ENCODE results near the gene PACC1. TPM values are rescaled to one million over a fixed set of nuclear protein-coding genes. Genes with fewer than 3 reads are reported as not detected.
A peak's percentile ranks its signal among the peaks of the same experiment; 100 is the strongest.

PACC1 gene
- total RNA-seq, 1 experiment from 2014 or later, result 17.6 TPM

DNA sequence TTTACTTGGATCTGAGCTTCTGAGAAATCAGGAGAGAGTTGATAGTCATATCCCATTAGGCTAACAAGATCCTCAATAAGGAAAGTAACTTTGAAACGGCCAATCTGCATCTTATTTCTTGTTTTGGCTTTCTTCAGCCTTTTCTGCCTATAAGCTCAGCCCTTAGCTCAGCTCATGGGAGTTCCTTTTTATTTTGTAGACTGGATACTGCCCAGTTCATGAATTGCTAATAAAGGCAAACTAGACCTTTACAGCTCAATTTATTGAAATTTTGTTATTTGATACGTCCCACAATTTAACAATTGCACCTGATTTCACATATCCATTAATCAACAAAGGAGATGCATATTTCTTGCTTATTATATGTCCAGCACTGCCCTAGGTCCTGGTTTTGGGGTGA is 40.7 kb upstream of the PACC1 start:
- DNase-seq (ENCODE audit: low read depth, low spot score) (no peak), ATAC-seq (no peak)
- Histone ChIP-seq H3K4me1 (ENCODE audit: control insufficient read depth in 1 of 2, insufficient read depth in 2 of 2, low read length in 2 of 2) (peaks cover 0 to 6% of the 10 kb centered on the region in 2 experiments; a peak in 1 of 4 replicates), H3K36me3 (ENCODE audit: control insufficient read depth in 1 of 2, insufficient read depth in 2 of 2, low read length in 2 of 2) (no peaks in the 10 kb centered on the region), H3K9ac (ENCODE audit: low read length) (no peak overlapping the region), H3K4me3 (replicated peaks in 1 of 2; ENCODE audit: low read depth in 1 of 2, low read length in 2 of 2) (no peak overlapping the region), H3K9me2 (ENCODE audit: insufficient read depth) (no peaks in the 10 kb centered on the region), H3K79me2 (ENCODE audit: insufficient read depth, low read length) (no peaks in the 10 kb centered on the region), H3K27ac (ENCODE audit: low read depth, low read length) (no peak overlapping the region), H2AFZ (ENCODE audit: low read depth, low read length, poor library complexity, severe bottlenecking) (peak overlapping the region; percentile 63), H4K20me1 (ENCODE audit: insufficient read depth) (no peaks in the 10 kb centered on the region), H3K9me3 (ENCODE audit: control insufficient read depth in 1 of 2, insufficient read depth in 1 of 2, low read depth in 1 of 2, low read length in 2 of 2) (no peaks in the 10 kb centered on the region), H3K27me3 (ENCODE audit: insufficient read depth, low read length) (no peaks in the 10 kb centered on the region), H3K4me2 (ENCODE audit: low read length) (0 out of 2 replicates have a peak overlapping the region, but pooled peaks have one; percentile 14)
- CTCF ChIA-PET, result interaction anchor here (0.6 to 4.4 kb wide), 45 partner anchors 11 to 830 kb away, joined by 3 to 122 read pairs (median 4); partner anchors contain the start of genes DTL, INTS7, NEK2 and NENF
- no TSS peak for BruUV-seq (replicated peaks)
- TF ChIP-seq, protein P1, sequence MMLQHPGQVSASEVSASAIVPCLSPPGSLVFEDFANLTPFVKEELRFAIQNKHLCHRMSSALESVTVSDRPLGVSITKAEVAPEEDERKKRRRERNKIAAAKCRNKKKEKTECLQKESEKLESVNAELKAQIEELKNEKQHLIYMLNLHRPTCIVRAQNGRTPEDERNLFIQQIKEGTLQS (IDR thresholded peaks at IDR 0.05), result no peak
- TF ChIP-seq, protein P2, sequence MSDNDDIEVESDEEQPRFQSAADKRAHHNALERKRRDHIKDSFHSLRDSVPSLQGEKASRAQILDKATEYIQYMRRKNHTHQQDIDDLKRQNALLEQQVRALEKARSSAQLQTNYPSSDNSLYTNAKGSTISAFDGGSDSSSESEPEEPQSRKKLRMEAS (IDR thresholded peaks at IDR 0.05), result no peak
- TF ChIP-seq ELF1 (IDR thresholded peaks at IDR 0.05; ENCODE audit: borderline replicate concordance, low read depth) (no peak), ZNF274 (IDR thresholded peaks at IDR 0.05; ENCODE audit: low read depth, low read length) (no peak), SIN3A (IDR thresholded peaks at IDR 0.05; ENCODE audit: low read depth) (no peak), EZH2 (IDR thresholded peaks at IDR 0.05) (no peak)
- POLR2A ChIA-PET, result interaction anchor here (0.7 to 1.2 kb wide), 3 partner anchors 153 to 647 kb away, joined by 3 to 5 read pairs (median 3); partner anchors contain the start of gene ATF3
- RAD21 ChIA-PET (ENCODE audit: low non-redundant PET in 1 of 2, low total read pairs in 2 of 2, uncharacterized antibody in 2 of 2, unreplicated experiment in 2 of 2), result interaction anchor here (1.0 to 2.4 kb wide), 11 partner anchors 164 to 775 kb away, joined by 3 to 21 read pairs (median 6); partner anchors contain the start of genes DTL (in 1 of the 2) and INTS7 (in 1 of the 2)
- intact Hi-C loops (cut with micrococcal nuclease), result loop anchor here (5.0 to 10.0 kb wide), 3 partner anchors 88 to 758 kb away; partner anchors contain the start of gene PPP2R5A

DNA sequence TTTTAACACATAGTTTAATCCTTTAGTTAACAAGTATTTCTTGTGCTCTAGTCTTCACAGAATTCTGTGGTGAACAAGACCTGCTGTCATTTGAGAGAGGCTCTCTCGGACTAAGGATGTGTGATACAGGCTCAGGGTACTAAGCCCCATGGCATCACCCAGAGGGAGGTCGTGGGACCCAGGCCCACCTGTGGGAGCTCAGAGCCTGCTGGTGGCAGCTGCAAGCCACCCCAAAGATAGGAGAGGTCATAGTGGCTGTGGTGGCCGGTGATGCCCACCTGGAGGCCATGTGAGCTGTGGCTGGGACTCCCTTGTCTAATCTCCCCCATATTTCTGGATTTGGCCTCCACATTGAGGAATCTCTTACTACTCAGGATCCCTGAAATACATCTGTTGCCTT is 40.1 kb upstream of the PACC1 start:
- Histone ChIP-seq H4K20me1 (ENCODE audit: insufficient read depth) (no peaks in the 10 kb centered on the region), H3K4me3 (replicated peaks in 1 of 2; ENCODE audit: low read depth in 1 of 2, low read length in 2 of 2) (no peak overlapping the region), H3K9me3 (ENCODE audit: control insufficient read depth in 1 of 2, insufficient read depth in 1 of 2, low read depth in 1 of 2, low read length in 2 of 2) (no peaks in the 10 kb centered on the region), H3K36me3 (ENCODE audit: control insufficient read depth in 1 of 2, insufficient read depth in 2 of 2, low read length in 2 of 2) (no peaks in the 10 kb centered on the region), H3K79me2 (ENCODE audit: insufficient read depth, low read length) (no peaks in the 10 kb centered on the region), H3K27ac (ENCODE audit: low read depth, low read length) (no peak overlapping the region), H3K4me1 (ENCODE audit: control insufficient read depth in 1 of 2, insufficient read depth in 2 of 2, low read length in 2 of 2) (peaks cover 0 to 6% of the 10 kb centered on the region in 2 experiments; a peak in 1 of 4 replicates), H3K27me3 (ENCODE audit: insufficient read depth, low read length) (no peaks in the 10 kb centered on the region), H2AFZ (ENCODE audit: low read depth, low read length, poor library complexity, severe bottlenecking) (no peak overlapping the region), H3K4me2 (ENCODE audit: low read length) (no peak overlapping the region), H3K9ac (ENCODE audit: low read length) (no peak overlapping the region), H3K9me2 (ENCODE audit: insufficient read depth) (no peaks in the 10 kb centered on the region)
- intact Hi-C loops (cut with micrococcal nuclease), result loop anchor here (5.0 to 10.0 kb wide), 3 partner anchors 87 to 757 kb away; partner anchors contain the start of gene PPP2R5A
- no peak for DNase-seq (ENCODE audit: low read depth, low spot score)
- TF ChIP-seq YY1 (IDR thresholded peaks at IDR 0.05; ENCODE audit: extremely low read depth, insufficient replicate concordance, low read depth, low read length), result no peak
- TF ChIP-seq SIN3A (IDR thresholded peaks at IDR 0.05; ENCODE audit: low read depth), result no peak
- TF ChIP-seq, protein P3, sequence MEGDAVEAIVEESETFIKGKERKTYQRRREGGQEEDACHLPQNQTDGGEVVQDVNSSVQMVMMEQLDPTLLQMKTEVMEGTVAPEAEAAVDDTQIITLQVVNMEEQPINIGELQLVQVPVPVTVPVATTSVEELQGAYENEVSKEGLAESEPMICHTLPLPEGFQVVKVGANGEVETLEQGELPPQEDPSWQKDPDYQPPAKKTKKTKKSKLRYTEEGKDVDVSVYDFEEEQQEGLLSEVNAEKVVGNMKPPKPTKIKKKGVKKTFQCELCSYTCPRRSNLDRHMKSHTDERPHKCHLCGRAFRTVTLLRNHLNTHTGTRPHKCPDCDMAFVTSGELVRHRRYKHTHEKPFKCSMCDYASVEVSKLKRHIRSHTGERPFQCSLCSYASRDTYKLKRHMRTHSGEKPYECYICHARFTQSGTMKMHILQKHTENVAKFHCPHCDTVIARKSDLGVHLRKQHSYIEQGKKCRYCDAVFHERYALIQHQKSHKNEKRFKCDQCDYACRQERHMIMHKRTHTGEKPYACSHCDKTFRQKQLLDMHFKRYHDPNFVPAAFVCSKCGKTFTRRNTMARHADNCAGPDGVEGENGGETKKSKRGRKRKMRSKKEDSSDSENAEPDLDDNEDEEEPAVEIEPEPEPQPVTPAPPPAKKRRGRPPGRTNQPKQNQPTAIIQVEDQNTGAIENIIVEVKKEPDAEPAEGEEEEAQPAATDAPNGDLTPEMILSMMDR (IDR thresholded peaks at IDR 0.05 in 2 of 3, conservative IDR thresholded peaks at IDR 0.05 in 1 of 3; ENCODE audit: borderline replicate concordance in 1 of 3, insufficient read depth in 1 of 3, low read depth in 2 of 3, low read length in 2 of 3), result no peak
- no peak for TF ChIP-seq EGR1 (IDR thresholded peaks at IDR 0.05; ENCODE audit: low read depth)
- TF ChIP-seq, protein P2 (IDR thresholded peaks at IDR 0.05), result no peak
- no peak for TF ChIP-seq CBX3 (IDR thresholded peaks at IDR 0.05; ENCODE audit: low read depth)
- TF ChIP-seq SRF (IDR thresholded peaks at IDR 0.05; ENCODE audit: low read depth), result no peak
- no peak for TF ChIP-seq CEBPB (IDR thresholded peaks at IDR 0.05; ENCODE audit: low read depth)
- no peak for TF ChIP-seq JUND (IDR thresholded peaks at IDR 0.05)
- TF ChIP-seq RAD21 (IDR thresholded peaks at IDR 0.05; ENCODE audit: low read depth), result no peak
- TF ChIP-seq POLR2AphosphoS5 (IDR thresholded peaks at IDR 0.05; ENCODE audit: low read depth, low read length), result no peak
- no peak for TF ChIP-seq ZNF274 (IDR thresholded peaks at IDR 0.05; ENCODE audit: low read depth, low read length)
- TF ChIP-seq POLR2A (IDR thresholded peaks at IDR 0.05; ENCODE audit: borderline replicate concordance, extremely low read depth, insufficient read depth, insufficient read length), result no peak
- no peak for TF ChIP-seq EZH2phosphoT487 (IDR thresholded peaks at IDR 0.05; ENCODE audit: borderline replicate concordance)
- POLR2A ChIA-PET, result no interaction called here
- CTCF ChIA-PET, result interaction anchor here (1.0 to 4.4 kb wide), 10 partner anchors 14 to 774 kb away, joined by 3 to 122 read pairs (median 14); partner anchors contain the start of genes DTL and INTS7
- BruUV-seq (replicated peaks), result no TSS peak
- no peak for ATAC-seq
- RAD21 ChIA-PET (ENCODE audit: low non-redundant PET in 1 of 2, low total read pairs in 2 of 2, uncharacterized antibody in 2 of 2, unreplicated experiment in 2 of 2), result interaction anchor here in 1 of 2 experiments (2.4 kb wide), 1 partner anchor 383 kb away, joined by 21 read pairs; no protein-coding TSS in a partner anchor

All from HCT116 (cell line).